ENCODE results near the gene HLA-E.
"Not testable (repeated sequence)": the region's sequence is repeated elsewhere in the genome, so short reads cannot be mapped to it uniquely, and the experiment has no call there.

The HLA-E gene

DNA sequence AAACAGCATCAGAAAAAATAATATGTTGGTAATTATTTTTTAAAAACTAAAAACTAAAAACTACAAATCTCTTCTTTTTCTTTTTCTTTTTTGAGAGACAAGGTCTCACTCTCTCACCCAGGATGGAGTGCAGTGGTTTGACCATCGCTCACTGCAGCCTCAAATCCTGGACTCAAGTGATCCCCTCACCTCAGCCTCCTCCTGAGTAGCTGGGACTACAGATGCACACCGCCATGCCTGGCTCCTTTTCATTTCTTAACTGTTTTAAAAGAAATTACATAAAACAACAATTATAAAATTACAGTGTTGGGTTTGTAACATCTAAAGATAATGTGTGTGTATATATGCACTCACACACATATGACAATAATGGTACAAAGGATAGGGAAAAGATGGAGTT lies 24.1 kb downstream of the HLA-E start:
- 93% methylated on average over 1 of the region's 2 CpGs for WGBS

DNA sequence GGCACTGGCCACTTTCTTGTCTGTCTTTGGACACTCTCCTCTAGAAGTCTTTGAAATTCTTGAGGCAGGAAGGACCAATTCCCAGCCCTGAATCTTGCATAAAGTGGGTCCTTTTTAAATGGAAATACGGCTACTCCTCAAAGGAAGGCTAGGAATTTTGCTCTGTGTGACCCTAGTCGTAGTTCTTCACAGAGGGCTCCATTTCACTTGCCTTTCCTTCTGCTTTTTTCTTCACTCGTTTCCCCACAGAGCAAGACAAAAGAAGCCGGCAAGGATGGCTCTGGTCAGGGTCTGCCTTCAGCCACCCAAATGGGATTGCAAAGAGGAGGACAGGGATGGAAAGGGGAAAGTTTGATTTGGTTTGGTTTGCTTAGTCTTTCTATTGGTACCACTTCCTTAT lies 25.8 kb downstream of the HLA-E start:
- H3K36me3 ChIP-seq (ENCODE audit: insufficient read depth, low read length): no peaks in the 10 kb centered on the region
- H3K4me1 ChIP-seq (ENCODE audit: insufficient read depth, low read length): peaks cover 14% of the 10 kb centered on the region
- peak overlapping the region; percentile 63 for H3K27ac ChIP-seq (ENCODE audit: low read depth, low read length)
- 8% methylated on average over 4 of the region's 4 CpGs for WGBS
- no peak overlapping the region for H3K9ac ChIP-seq (ENCODE audit: low read depth, low read length)
- H3K4me3 ChIP-seq (ENCODE audit: low read length): peak overlapping the region; percentile 55
- no peaks in the 10 kb centered on the region for H3K27me3 ChIP-seq (ENCODE audit: insufficient read depth, low read length)
- H3K9me3 ChIP-seq (ENCODE audit: insufficient read depth, low read depth, low read length): no peaks in the 10 kb centered on the region

More for the DNA sequence above, 24.1 kb downstream of the HLA-E start:
- H3K27me3 ChIP-seq (ENCODE audit: insufficient read depth, low read length): no peaks in the 10 kb centered on the region
- H3K27ac ChIP-seq (ENCODE audit: low read depth, low read length): no peak overlapping the region
- no peak overlapping the region for H3K9ac ChIP-seq (ENCODE audit: low read depth, low read length)
- H3K9me3 ChIP-seq (ENCODE audit: insufficient read depth, low read depth, low read length): no peaks in the 10 kb centered on the region
- H3K4me1 ChIP-seq (ENCODE audit: insufficient read depth, low read length): peaks cover 14% of the 10 kb centered on the region
- no peaks in the 10 kb centered on the region for H3K36me3 ChIP-seq (ENCODE audit: insufficient read depth, low read length)
- no peak overlapping the region for H3K4me3 ChIP-seq (ENCODE audit: low read length)

DNA sequence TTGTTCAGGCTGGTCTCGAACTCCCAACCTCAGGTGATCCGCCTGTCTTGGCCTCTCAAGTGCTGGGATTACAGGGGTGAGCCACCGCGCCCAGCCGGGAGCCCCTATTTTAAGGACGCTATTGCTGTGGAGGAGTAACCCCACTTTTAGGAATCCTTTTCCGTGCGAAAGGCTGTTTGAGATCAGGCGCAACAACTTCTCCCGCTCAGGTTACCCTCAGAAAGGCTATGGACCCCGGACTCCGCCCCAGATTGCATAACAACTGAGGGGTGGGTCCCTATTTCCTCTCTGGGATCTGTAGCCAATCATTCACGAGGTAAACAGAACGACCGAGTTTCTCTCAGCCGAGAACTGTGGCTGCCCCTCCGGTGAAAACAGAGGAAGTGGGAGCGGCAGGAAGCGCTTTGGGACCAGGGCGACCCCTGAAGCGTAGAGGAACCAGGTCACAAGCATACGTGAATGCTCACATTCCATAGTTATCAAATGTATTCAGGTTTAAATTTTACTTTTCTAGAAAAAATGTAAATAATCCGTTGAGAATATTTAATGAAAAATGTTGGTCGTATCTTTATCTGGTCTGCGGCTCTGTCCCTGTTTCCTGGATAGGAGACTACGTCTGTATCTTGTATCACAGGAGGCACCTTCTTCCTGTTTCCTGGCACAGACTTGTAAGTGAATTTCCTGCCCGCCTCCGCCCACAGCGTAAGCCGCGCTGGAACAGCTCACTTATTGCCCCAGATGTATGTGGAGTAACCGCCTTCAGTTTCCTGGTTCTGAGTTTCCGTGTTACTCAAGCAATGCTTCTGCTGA lies 26.8 kb downstream of the HLA-E start:
- Histone ChIP-seq H3K27ac (ENCODE audit: low read depth, low read length) (peak overlapping the region; percentile 84; the same call in 1 of the 2 replicates), H3K9ac (ENCODE audit: low read depth, low read length) (peak overlapping the region; percentile 57; the same call in 1 of the 2 replicates), H3K4me1 (ENCODE audit: insufficient read depth, low read length) (peaks cover 7% of the 10 kb centered on the region), H3K4me3 (ENCODE audit: low read length) (peak overlapping the region; percentile 55), H3K9me3 (ENCODE audit: insufficient read depth, low read depth, low read length) (no peaks in the 10 kb centered on the region), H3K36me3 (ENCODE audit: insufficient read depth, low read length) (no peaks in the 10 kb centered on the region), H3K27me3 (ENCODE audit: insufficient read depth, low read length) (no peaks in the 10 kb centered on the region)
- 8% methylated on average over 33 of the region's 33 CpGs for WGBS

DNA sequence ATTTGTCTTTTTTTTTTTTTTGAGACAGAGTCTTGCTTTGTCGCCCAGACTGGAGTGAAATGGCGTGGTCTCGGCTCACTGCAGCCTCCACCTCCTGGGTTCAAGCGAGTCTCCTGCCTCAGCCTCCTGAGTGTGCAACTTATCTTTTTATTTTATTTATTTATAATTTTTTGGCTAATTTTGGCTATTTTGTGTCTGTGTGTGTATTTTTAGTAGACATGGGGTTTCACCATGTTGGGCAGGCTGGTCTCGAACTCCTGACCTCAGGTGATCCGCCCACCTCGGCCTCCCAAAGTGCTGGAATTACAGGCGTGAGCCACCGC lies 27.4 kb downstream of the HLA-E start:
- 86% methylated on average over 9 of the region's 9 CpGs for WGBS
- H3K27ac ChIP-seq (ENCODE audit: low read depth, low read length): peak overlapping the region; percentile 84; the same call in 1 of the 2 replicates
- H3K9me3 ChIP-seq (ENCODE audit: insufficient read depth, low read depth, low read length); H3K9ac ChIP-seq (ENCODE audit: low read depth, low read length); H3K27me3 ChIP-seq (ENCODE audit: insufficient read depth, low read length); H3K4me1 ChIP-seq (ENCODE audit: insufficient read depth, low read length); H3K36me3 ChIP-seq (ENCODE audit: insufficient read depth, low read length): not testable (repeated sequence)
- peak overlapping the region; percentile 55 for H3K4me3 ChIP-seq (ENCODE audit: low read length)

DNA sequence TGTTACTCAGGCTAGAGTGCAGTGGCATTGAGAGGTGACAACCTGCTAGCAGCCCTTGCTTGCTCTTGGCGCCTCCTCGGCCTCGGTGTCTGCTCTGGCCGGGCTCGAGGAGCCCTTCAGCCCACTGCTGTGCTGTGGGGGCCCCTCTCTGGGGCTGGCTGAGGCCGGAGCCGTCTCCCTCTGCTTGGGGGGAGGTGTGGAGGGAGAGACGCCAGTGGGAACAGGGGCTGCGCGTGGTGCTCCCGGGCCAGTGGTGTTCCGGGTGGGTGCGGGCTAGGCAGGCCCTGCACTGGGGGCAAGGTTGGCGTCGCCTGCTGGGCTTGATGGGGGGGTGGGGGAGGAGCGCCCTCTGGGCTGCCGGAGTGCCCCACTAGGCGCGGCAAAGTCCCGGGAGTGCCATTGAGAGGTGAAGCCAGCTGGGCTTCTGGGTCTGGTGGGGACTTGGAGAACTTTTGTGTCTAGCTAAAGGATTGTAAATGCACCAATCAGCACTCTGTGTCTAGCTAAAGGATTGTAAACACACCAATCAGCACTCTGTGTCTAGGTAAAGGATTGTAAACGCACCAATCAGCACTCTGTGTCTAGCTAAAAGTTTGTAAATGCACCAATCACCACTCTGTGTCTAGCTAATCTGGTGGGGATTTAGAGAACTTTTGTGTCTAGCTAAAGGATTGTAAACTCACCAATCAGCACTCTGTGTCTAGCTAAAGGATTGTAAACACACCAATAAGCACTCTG lies 28.6 kb downstream of the HLA-E start:
- 93% methylated on average over 21 of the region's 21 CpGs for WGBS

DNA sequence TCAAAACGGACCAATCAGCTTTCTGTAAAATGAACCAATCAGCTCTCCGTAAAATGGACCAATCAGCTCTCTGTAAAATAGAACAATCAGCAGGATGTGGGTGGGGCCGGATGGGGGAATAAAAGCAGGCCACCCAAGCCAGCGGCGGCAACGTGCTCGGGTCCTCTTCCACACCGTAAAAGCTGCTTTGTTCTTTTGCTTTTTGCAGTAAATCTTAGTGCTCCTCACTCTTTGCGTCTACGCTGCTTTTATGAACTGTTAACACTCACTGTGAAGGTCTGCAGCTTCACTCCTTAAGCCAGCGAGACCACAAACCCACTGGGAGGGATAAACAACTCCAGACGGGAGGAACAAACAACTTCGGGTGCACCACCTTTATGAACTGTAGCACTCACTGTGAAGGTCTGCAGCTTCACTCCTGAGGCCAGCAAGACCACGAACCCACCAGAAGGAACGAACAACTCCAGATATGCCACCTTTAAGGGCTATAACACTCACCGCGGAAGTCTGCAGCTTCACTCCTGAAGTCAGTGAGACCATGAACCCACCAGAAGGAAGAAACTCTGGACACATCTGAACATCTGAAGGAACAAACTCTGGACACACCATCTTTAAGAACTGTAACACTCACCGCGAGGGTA lies 29.3 kb downstream of the HLA-E start:
- H3K27me3 ChIP-seq (ENCODE audit: insufficient read depth, low read length); H3K9ac ChIP-seq (ENCODE audit: low read depth, low read length); H3K36me3 ChIP-seq (ENCODE audit: insufficient read depth, low read length); H3K27ac ChIP-seq (ENCODE audit: low read depth, low read length); H3K4me1 ChIP-seq (ENCODE audit: insufficient read depth, low read length); H3K9me3 ChIP-seq (ENCODE audit: insufficient read depth, low read depth, low read length); H3K4me3 ChIP-seq (ENCODE audit: low read length): not testable (repeated sequence)
- WGBS: 92% methylated on average over 19 of the region's 19 CpGs

More for the DNA sequence above, 28.6 kb downstream of the HLA-E start:
- not testable (repeated sequence) for H3K9ac ChIP-seq (ENCODE audit: low read depth, low read length); H3K4me3 ChIP-seq (ENCODE audit: low read length); H3K27ac ChIP-seq (ENCODE audit: low read depth, low read length); H3K36me3 ChIP-seq (ENCODE audit: insufficient read depth, low read length); H3K27me3 ChIP-seq (ENCODE audit: insufficient read depth, low read length); H3K4me1 ChIP-seq (ENCODE audit: insufficient read depth, low read length); H3K9me3 ChIP-seq (ENCODE audit: insufficient read depth, low read depth, low read length)

DNA sequence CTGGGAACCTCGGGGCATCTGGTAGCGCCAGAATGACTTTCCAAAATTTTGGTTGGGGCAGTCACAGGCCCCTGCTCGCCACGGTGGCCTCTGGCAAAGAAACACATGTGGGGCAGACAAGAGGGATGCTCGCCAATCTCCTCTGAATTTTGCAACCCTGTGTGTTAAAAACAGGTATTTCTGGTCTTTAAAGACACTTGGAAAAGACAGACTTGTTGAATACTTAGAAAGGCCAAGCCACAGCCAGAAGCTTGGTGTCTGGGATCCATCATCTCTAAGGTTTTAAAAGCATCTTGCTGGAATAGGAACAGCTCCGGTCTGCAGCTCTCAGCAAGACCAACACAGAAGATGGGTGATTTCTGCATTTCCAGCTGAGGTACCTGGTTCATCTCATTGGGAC lies 31.2 kb downstream of the HLA-E start:
- H3K36me3 ChIP-seq (ENCODE audit: insufficient read depth, low read length): no peaks in the 10 kb centered on the region
- 92% methylated on average over 6 of the region's 6 CpGs for WGBS
- no peak overlapping the region for H3K9ac ChIP-seq (ENCODE audit: low read depth, low read length)
- no peak overlapping the region for H3K4me3 ChIP-seq (ENCODE audit: low read length)
- H3K27ac ChIP-seq (ENCODE audit: low read depth, low read length): no peak overlapping the region
- no peaks in the 10 kb centered on the region for H3K9me3 ChIP-seq (ENCODE audit: insufficient read depth, low read depth, low read length)
- no peaks in the 10 kb centered on the region for H3K4me1 ChIP-seq (ENCODE audit: insufficient read depth, low read length)
- no peaks in the 10 kb centered on the region for H3K27me3 ChIP-seq (ENCODE audit: insufficient read depth, low read length)

DNA sequence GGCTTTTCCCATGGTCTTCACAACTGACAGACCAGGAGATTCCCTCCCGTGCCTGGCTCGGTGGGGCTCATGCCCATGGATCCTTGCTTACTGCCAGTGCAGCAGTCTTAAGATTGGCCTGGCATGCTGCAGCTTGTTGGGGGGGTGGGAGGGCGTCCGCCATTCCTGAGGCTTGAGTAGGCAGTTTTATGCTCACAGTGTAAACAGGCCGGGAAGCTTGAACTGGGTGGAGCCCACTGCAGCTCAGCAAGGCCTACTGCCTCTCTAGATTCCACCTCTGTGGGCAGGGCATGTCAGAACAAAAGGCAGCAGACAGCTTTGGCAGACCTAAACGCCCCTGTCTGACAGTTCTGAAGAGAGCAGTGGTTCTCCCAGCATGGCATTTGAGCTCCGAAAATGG lies 31.8 kb downstream of the HLA-E start:
- not testable (repeated sequence) for H3K27ac ChIP-seq (ENCODE audit: low read depth, low read length); H3K9ac ChIP-seq (ENCODE audit: low read depth, low read length); H3K36me3 ChIP-seq (ENCODE audit: insufficient read depth, low read length); H3K4me3 ChIP-seq (ENCODE audit: low read length); H3K4me1 ChIP-seq (ENCODE audit: insufficient read depth, low read length); H3K27me3 ChIP-seq (ENCODE audit: insufficient read depth, low read length); H3K9me3 ChIP-seq (ENCODE audit: insufficient read depth, low read depth, low read length)
- WGBS: 89% methylated on average over 7 of the region's 7 CpGs

DNA sequence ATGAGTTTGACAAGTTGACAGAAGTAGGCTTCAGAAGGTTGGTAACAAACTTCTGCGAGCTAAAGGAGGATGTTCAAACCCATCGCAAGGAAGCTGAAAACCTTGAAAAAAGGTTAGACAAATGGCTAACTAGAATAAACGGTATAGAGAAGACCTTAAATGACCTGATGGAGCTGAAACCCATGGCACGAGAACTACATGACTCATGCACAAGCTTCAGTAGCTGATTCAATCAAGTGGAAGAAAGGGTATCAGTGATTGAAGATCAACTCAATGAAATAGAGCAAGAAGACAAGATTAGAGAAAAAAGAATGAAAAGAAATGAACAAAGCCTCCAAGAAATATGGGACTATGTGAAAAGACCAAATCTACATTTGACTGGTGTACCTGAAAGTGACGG lies 32.6 kb downstream of the HLA-E start:
- not testable (repeated sequence) for H3K36me3 ChIP-seq (ENCODE audit: insufficient read depth, low read length); H3K9ac ChIP-seq (ENCODE audit: low read depth, low read length); H3K27me3 ChIP-seq (ENCODE audit: insufficient read depth, low read length); H3K27ac ChIP-seq (ENCODE audit: low read depth, low read length); H3K4me3 ChIP-seq (ENCODE audit: low read length); H3K4me1 ChIP-seq (ENCODE audit: insufficient read depth, low read length); H3K9me3 ChIP-seq (ENCODE audit: insufficient read depth, low read depth, low read length)
- WGBS: 94% methylated on average over 5 of the region's 5 CpGs

DNA sequence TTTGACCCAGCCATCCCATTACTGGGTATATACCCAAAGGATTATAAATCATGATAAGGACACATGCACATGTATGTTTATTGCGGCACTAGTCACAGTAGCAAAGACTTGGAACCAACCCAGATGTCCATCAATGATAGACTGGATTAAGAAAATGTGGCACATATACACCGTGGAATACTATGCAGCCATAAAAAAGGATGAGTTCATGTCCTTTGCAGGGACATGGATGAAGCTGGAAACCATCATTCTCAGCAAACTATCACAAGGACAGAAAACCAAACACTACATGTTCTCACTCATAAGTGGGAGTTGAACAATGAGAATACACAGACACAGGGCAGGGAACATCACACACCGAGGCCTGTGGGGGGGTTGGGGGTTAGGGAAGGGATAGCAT lies 37.1 kb downstream of the HLA-E start:
- H3K36me3 ChIP-seq (ENCODE audit: insufficient read depth, low read length); H3K4me3 ChIP-seq (ENCODE audit: low read length); H3K27me3 ChIP-seq (ENCODE audit: insufficient read depth, low read length); H3K4me1 ChIP-seq (ENCODE audit: insufficient read depth, low read length); H3K27ac ChIP-seq (ENCODE audit: low read depth, low read length); H3K9ac ChIP-seq (ENCODE audit: low read depth, low read length); H3K9me3 ChIP-seq (ENCODE audit: insufficient read depth, low read depth, low read length): not testable (repeated sequence)
- 90% methylated on average over 2 of the region's 3 CpGs for WGBS

DNA sequence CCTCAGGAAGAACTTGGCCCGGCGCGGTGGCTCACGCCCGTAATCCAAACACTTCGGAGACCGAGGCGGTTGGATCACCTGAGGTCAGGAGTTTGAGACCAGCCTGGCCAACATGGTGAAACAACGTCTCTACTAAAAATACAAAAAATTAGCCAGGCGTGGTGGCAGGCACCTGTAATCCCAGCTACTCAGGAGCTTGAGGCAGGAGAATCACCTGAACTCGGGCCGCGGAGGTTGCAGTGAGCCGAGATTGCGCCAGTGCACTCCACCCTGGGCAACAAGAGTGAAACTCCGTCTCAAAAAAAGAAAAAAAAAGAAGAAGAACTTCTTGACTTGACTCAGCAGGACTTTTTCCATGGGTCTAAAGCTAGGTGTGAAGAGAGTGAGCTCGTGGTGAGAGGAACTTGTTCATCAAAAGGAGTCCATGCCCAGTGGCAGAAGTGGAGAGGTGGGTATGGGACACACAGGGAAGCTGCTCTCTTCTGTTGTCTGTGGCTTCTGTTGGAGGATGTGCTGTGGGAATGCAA lies 40.1 kb downstream of the HLA-E start:
- H3K36me3 ChIP-seq (ENCODE audit: insufficient read depth, low read length); H3K9ac ChIP-seq (ENCODE audit: low read depth, low read length); H3K9me3 ChIP-seq (ENCODE audit: insufficient read depth, low read depth, low read length); H3K27me3 ChIP-seq (ENCODE audit: insufficient read depth, low read length); H3K27ac ChIP-seq (ENCODE audit: low read depth, low read length); H3K4me1 ChIP-seq (ENCODE audit: insufficient read depth, low read length); H3K4me3 ChIP-seq (ENCODE audit: low read length): not testable (repeated sequence)
- 94% methylated on average over 17 of the region's 17 CpGs for WGBS

Measured in HUES64 (cell line).